Fibroblast of the aortic adventitia (primary cell): ENCODE measurements around the gene PIK3C3. TPM values are rescaled to one million over a fixed set of nuclear protein-coding genes. Genes with fewer than 3 reads are reported as not detected.

ENCODE experiments used
- DNase-seq: peaks from one replicate; pipeline ENCODE4 v3.0.0-alpha.2; 2010; ENCODE audit warnings: low read depth
- H3K4me3 ChIP-seq: 2 replicates; pipeline ENCODE4 v1.5.1; 2011; ENCODE audit warnings: low read depth, mild to moderate bottlenecking, control low read depth, low read length, moderate library complexity
- CTCF ChIP-seq: IDR thresholded peaks from 2 replicates; pipeline ENCODE4 v1.5.1; 2011; ENCODE audit warnings: mild to moderate bottlenecking, low read length, control low read depth, inconsistent platforms; ENCODE audit not compliant: insufficient read depth
- total RNA-seq: library from RNA; depleted of rRNA; stranded (reverse); fragments of >200 nt; gene quantifications from 2 replicates; pipeline ENCODE4 v1.2.3, GENCODE V29; 2012; ENCODE audit warnings: low replicate concordance

PIK3C3 gene
- total RNA-seq, 1 donor: 51.2 TPM

GRCh38 chr18:41922841-41923240 is 32.2 kb upstream of the PIK3C3 start:
- no peak for DNase-seq
- no peak for TF ChIP-seq CTCF
- no peak overlapping the region for H3K4me3 ChIP-seq

GRCh38 chr18:41923446-41923845 is 31.6 kb upstream of the PIK3C3 start:
- no peak for DNase-seq
- no peak overlapping the region for H3K4me3 ChIP-seq
- no peak for TF ChIP-seq CTCF

- no peak for TF ChIP-seq CTCF
- no peak for DNase-seq
- no peak overlapping the region for H3K4me3 ChIP-seq
Observed at GRCh38 chr18:41928581-41928980, 26.5 kb upstream of the PIK3C3 start.

- no peak overlapping the region for H3K4me3 ChIP-seq
- no peak for TF ChIP-seq CTCF
- DNase-seq: no peak
Observed at GRCh38 chr18:41932899-41933298, 22.1 kb upstream of the PIK3C3 start.

- H3K4me3 ChIP-seq: no peak overlapping the region
- TF ChIP-seq CTCF: no peak
- no peak for DNase-seq
Observed at GRCh38 chr18:41933778-41934177, 21.3 kb upstream of the PIK3C3 start.

GRCh38 chr18:41936471-41937134 is 18.4 kb upstream of the PIK3C3 start:
- no peak overlapping the region for H3K4me3 ChIP-seq
- no peak for TF ChIP-seq CTCF
- DNase-seq: no peak

GRCh38 chr18:41938445-41938844 is 16.6 kb upstream of the PIK3C3 start:
- peak; percentile 78 for DNase-seq
- TF ChIP-seq CTCF: peak; percentile 39
- H3K4me3 ChIP-seq: no peak overlapping the region
